GM23248 (cell line): ENCODE measurements around the gene PROM1. TPM values are rescaled to one million over a fixed set of nuclear protein-coding genes. Genes with fewer than 3 reads are reported as not detected.

Experiments
- DNase-seq: peaks from one replicate; pipeline ENCODE4 v3.0.0-alpha.2; 2015
- H2AFZ ChIP-seq: fragments of 200-600 bp; sonication (generic); 2 replicates; pipeline ENCODE4 v1.6.1; 2016; ENCODE audit warnings: antibody characterized with exemption
- H3F3A ChIP-seq: fragments of 200-600 bp; sonication (generic); 2 replicates; pipeline ENCODE4 v1.6.1; 2016; ENCODE audit warnings: mild to moderate bottlenecking, antibody characterized with exemption, mixed run types; ENCODE audit not compliant: insufficient read depth
- H3K27ac ChIP-seq: fragments of 200-600 bp; sonication (generic); 2 replicates; pipeline ENCODE4 v1.5.1; 2016; ENCODE audit warnings: mild to moderate bottlenecking
- H3K27me3 ChIP-seq: fragments of 200-600 bp; sonication (generic); replicated peaks from 2 replicates; pipeline ENCODE4 v1.6.1; 2016; ENCODE audit warnings: mild to moderate bottlenecking; ENCODE audit not compliant: insufficient read depth
- H3K36me3 ChIP-seq: fragments of 200-600 bp; sonication (generic); 2 replicates; pipeline ENCODE4 v1.6.1; 2016; ENCODE audit warnings: low read depth, mild to moderate bottlenecking
- H3K4me1 ChIP-seq: fragments of 200-600 bp; sonication (generic); 2 replicates; pipeline ENCODE4 v1.6.1; 2016; ENCODE audit warnings: mild to moderate bottlenecking; ENCODE audit not compliant: insufficient read depth
- H3K4me2 ChIP-seq: fragments of 200-600 bp; sonication (generic); one replicate; pipeline ENCODE4 v1.6.1; 2016; ENCODE audit warnings: mild to moderate bottlenecking; ENCODE audit not compliant: unreplicated experiment
- H3K4me3 ChIP-seq: fragments of 200-600 bp; sonication (generic); 2 replicates; pipeline ENCODE4 v1.5.1; 2016; ENCODE audit warnings: mild to moderate bottlenecking
- H3K79me2 ChIP-seq: fragments of 200-600 bp; sonication (generic); 2 replicates; pipeline ENCODE4 v1.6.1; 2016; ENCODE audit warnings: mild to moderate bottlenecking; ENCODE audit not compliant: insufficient read depth
- H3K9ac ChIP-seq: fragments of 200-600 bp; sonication (generic); 2 replicates; pipeline ENCODE4 v1.6.1; 2016; ENCODE audit warnings: mild to moderate bottlenecking
- H3K9me2 ChIP-seq: fragments of 200-600 bp; sonication (generic); 2 replicates; pipeline ENCODE4 v1.6.1; 2016; ENCODE audit warnings: mixed run types, mild to moderate bottlenecking, moderate library complexity; ENCODE audit not compliant: insufficient read depth
- H3K9me3 ChIP-seq: fragments of 200-600 bp; sonication (generic); one replicate; pipeline ENCODE4 v1.6.1; 2017; ENCODE audit warnings: low read depth
- H4K20me1 ChIP-seq: fragments of 200-600 bp; sonication (generic); 2 replicates; pipeline ENCODE4 v1.6.0; 2016; ENCODE audit not compliant: insufficient read depth
- EZH2 ChIP-seq: fragments of 200-600 bp; sonication (generic); IDR thresholded peaks from 2 replicates; pipeline ENCODE4 v1.6.1; 2018; ENCODE audit warnings: antibody characterized with exemption, mild to moderate bottlenecking; ENCODE audit not compliant: insufficient read depth, poor library complexity, severe bottlenecking
- EZH2phosphoT487 ChIP-seq: fragments of 200-600 bp; sonication (generic); IDR thresholded peaks from 2 replicates; pipeline ENCODE4 v1.6.1; 2018; ENCODE audit warnings: antibody characterized with exemption, moderate library complexity, mild to moderate bottlenecking, low read depth; ENCODE audit not compliant: insufficient read depth
- WGBS, 2 experiments: methylation state at CpG; one replicate each; pipeline ENCODE4 v1.1.6; 2015 to 2017; ENCODE audit warnings: low lambda C conversion rate in 2 of 2, low coverage in 1 of 2; ENCODE audit errors: missing lambda C conversion rate in 2 of 2; 5-methylcytosine and 5-hydroxymethylcytosine counted together
- in situ Hi-C: fragments of 300-500 bp; cut with MboI; formaldehyde crosslinking; loops from 2 replicates; pipeline ENCODE4 v1.15.0; 2020
- polyA plus RNA-seq: library from polyadenylated mRNA; unstranded; fragments of >200 nt; fragmentation: Nextera tagmentation; extraction: Ambion mirVana; gene quantifications from 2 replicates; pipeline ENCODE4 v1.2.1, GENCODE V29; 2016
- total RNA-seq: library from RNA; depleted of rRNA; stranded (reverse); fragments of >200 nt; shearing (Covaris generic); gene quantifications from 2 replicates; pipeline ENCODE4 v1.2.3, GENCODE V29; 2014

The PROM1 gene
- total and polyA plus RNA-seq, 2 experiments from 2014 or later, result not detected

DNA sequence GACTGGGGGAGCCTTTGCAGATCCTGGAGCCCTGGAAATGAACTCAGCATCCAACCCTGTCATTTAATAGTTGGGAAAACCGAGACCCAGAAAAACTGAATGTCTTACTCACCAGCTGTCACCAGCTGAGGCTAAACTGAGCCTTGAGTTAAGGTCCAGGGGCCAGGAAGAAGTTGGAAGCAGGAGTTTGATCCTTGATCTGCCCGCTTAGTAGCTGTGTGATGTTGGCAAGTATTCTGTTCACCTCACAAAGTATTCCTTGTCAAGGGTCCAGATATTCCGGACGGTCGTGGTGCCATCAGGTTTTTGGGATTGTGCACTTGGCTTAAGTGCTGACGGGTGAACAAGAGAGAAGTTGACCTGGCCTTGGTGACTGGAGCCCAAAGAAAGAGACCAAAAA lies 30.7 kb upstream of the PROM1 start:
- in situ Hi-C loops, result no loop called here
- no peak overlapping the region for H3K4me2 ChIP-seq
- 46 to 69% methylated on average over 6 of the region's 6 CpGs for WGBS, 2 experiments

DNA sequence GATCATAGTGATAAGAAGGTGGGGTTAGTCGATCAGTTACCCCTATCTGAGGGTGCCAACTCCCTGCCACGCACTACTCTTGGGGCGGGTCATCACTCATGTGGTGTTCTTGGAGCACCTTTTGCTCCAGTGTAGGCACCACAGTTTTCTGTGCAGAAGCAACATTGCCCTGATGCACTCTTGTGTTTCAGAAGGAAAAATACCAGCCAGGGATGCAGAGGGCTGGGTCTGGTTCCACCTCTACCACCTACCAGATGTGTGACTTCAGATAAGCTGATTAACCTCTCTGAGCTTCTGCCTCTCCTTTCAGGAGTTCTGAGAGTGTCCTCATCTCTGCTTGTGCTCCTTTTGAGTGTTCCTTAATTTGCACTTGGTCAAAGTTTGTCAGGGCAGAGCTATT lies 29.9 kb upstream of the PROM1 start:
- H3K27ac ChIP-seq, result no peak overlapping the region
- no peaks in the 10 kb centered on the region for H3K36me3 ChIP-seq
- no peaks in the 10 kb centered on the region for H3K9me2 ChIP-seq
- H3K4me3 ChIP-seq, result no peak overlapping the region
- no peak for TF ChIP-seq EZH2
- no peak for TF ChIP-seq EZH2phosphoT487
- no peak overlapping the region for H3K4me2 ChIP-seq
- no peaks in the 10 kb centered on the region for H3F3A ChIP-seq
- no peaks in the 10 kb centered on the region for H3K4me1 ChIP-seq
- in situ Hi-C loops, result no loop called here
- H3K9me3 ChIP-seq, result no peaks in the 10 kb centered on the region
- peaks cover 30% of the 10 kb centered on the region for H3K27me3 ChIP-seq
- DNase-seq, result no peak
- no peaks in the 10 kb centered on the region for H3K79me2 ChIP-seq
- WGBS, 2 experiments, result 41 to 45% methylated on average over 3 of the region's 3 CpGs
- H3K9ac ChIP-seq, result no peak overlapping the region
- H4K20me1 ChIP-seq, result no peaks in the 10 kb centered on the region
- H2AFZ ChIP-seq, result no peak overlapping the region

More for the DNA sequence above, 30.7 kb upstream of the PROM1 start:
- Histone ChIP-seq H3K9me3 (no peaks in the 10 kb centered on the region), H4K20me1 (no peaks in the 10 kb centered on the region), H3F3A (no peaks in the 10 kb centered on the region), H2AFZ (no peak overlapping the region), H3K9me2 (no peaks in the 10 kb centered on the region), H3K36me3 (no peaks in the 10 kb centered on the region), H3K27ac (no peak overlapping the region), H3K79me2 (no peaks in the 10 kb centered on the region), H3K4me1 (no peaks in the 10 kb centered on the region), H3K9ac (no peak overlapping the region), H3K27me3 (peaks cover 38% of the 10 kb centered on the region), H3K4me3 (no peak overlapping the region)
- TF ChIP-seq EZH2, result no peak
- TF ChIP-seq EZH2phosphoT487, result no peak
- DNase-seq, result no peak

DNA sequence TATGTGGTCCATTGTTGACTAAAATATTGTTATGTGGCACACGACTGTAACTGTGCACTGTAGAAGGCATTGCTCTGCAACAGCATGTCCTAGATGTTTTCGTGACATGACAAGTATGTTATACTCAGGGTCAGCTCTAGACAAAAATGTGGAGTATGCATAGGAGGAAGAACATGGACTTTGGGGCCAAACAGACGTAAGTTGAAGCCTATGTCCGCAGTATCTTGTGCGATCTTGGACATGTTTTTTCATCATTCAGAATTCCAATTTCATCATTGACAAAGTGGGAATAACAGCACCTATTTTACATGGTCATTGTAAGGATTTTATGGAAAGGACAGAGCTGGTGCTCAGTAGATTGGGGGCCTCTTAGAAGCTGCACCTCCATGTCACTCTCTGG lies 27.7 kb upstream of the PROM1 start:
- Histone ChIP-seq H3K4me1 (no peaks in the 10 kb centered on the region), H3K79me2 (no peaks in the 10 kb centered on the region), H3K9me2 (no peaks in the 10 kb centered on the region), H3K27me3 (peaks cover 13% of the 10 kb centered on the region), H3K9me3 (no peaks in the 10 kb centered on the region), H3K27ac (no peak overlapping the region), H3K4me2 (no peak overlapping the region), H3K9ac (no peak overlapping the region), H3K36me3 (no peaks in the 10 kb centered on the region), H4K20me1 (no peaks in the 10 kb centered on the region), H3F3A (no peaks in the 10 kb centered on the region), H2AFZ (no peak overlapping the region), H3K4me3 (no peak overlapping the region)
- no peak for TF ChIP-seq EZH2phosphoT487
- no peak for TF ChIP-seq EZH2
- 68 to 73% methylated on average over 5 of the region's 5 CpGs for WGBS, 2 experiments
- DNase-seq, result no peak
- in situ Hi-C loops, result no loop called here

GRCh38 chr4:16110661-16111290 lies 27.0 kb upstream of the PROM1 start:
- no peak for TF ChIP-seq EZH2phosphoT487
- TF ChIP-seq EZH2, result no peak

DNA sequence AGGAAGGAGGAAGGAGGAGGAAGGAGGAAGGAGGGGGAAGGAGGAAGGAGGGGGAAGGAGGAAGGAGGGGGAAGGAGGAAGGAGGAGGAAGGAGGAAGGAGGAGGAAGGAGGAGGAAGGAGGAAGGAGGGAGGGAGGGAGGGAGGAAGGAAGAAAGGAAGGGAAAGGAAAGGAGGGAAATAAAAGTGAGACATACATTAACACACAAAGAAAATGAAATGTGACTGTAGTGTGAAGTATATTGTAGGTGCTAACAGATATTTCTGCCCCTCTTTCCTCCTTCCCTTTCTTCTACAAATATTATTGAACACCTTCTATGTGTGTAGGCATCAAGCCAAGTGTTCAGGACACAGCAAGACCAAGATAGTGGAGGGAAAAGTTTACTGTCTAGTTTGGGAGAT lies 26.4 kb upstream of the PROM1 start:
- Histone ChIP-seq H3K4me1 (no peaks in the 10 kb centered on the region), H3K27ac (no peak overlapping the region), H3K4me3 (no peak overlapping the region), H3F3A (no peaks in the 10 kb centered on the region), H2AFZ (no peak overlapping the region), H3K9me2 (no peaks in the 10 kb centered on the region), H3K27me3 (peaks cover 13% of the 10 kb centered on the region), H3K9ac (no peak overlapping the region), H4K20me1 (no peaks in the 10 kb centered on the region), H3K79me2 (no peaks in the 10 kb centered on the region), H3K4me2 (no peak overlapping the region), H3K36me3 (no peaks in the 10 kb centered on the region), H3K9me3 (no peaks in the 10 kb centered on the region)
- no peak for DNase-seq
- in situ Hi-C loops, result no loop called here
- no peak for TF ChIP-seq EZH2

More at GRCh38 chr4:16110661-16111290, 27.0 kb upstream of the PROM1 start:
- Histone ChIP-seq H3K27me3 (peaks cover 13% of the 10 kb centered on the region), H3K79me2 (no peaks in the 10 kb centered on the region), H4K20me1 (no peaks in the 10 kb centered on the region), H3K9me3 (no peaks in the 10 kb centered on the region), H3K4me1 (no peaks in the 10 kb centered on the region), H3K27ac (no peak overlapping the region), H3K4me2 (no peak overlapping the region), H3K36me3 (no peaks in the 10 kb centered on the region), H3F3A (no peaks in the 10 kb centered on the region), H3K9me2 (no peaks in the 10 kb centered on the region), H2AFZ (no peak overlapping the region), H3K4me3 (no peak overlapping the region), H3K9ac (no peak overlapping the region)
- in situ Hi-C loops, result no loop called here
- DNase-seq, result no peak
- WGBS, 2 experiments, result 31 to 38% methylated on average over 3 of the region's 3 CpGs
